ENCODE measurements around the gene ZMYM2. TPM values are rescaled to one million over a fixed set of nuclear protein-coding genes. Genes with fewer than 3 reads are reported as not detected.

ZMYM2 gene
- total and polyA plus RNA-seq, 10 of the 15 experiments (the other 5 are each of a cell fraction or from before 2014, with no cell fraction given) = 9.5 to 60.4 (median 34.6) TPM

DNA sequence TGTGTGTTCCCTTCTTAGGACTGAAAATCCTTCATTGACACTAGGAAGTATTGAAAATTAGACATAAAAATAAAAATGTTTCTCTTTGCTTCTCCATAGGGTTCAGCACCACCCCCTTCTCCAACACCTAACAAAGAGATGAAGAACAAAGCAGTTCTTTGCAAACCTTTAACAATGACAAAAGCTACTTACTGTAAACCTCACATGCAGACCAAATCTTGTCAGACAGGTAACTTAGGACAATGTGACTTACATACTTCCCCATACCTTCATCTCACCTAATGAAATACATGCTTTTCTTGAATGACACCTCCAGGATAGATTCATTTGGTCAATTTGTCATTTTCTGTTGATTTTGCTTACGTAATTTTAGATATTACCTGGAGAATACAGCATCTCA is 99.9 kb downstream of the ZMYM2 start:
- BruUV-seq (replicated peaks) = no TSS peak
- no peaks in the 10 kb centered on the region for H3K27me3 ChIP-seq (replicated peaks in 1 of 2; ENCODE audit: control insufficient read depth in 2 of 2, insufficient read depth in 2 of 2, low read length in 1 of 2)
- ChIA-PET SMC1A (ENCODE audit: uncharacterized antibody, unreplicated experiment) (no interaction called here), RAD21 (ENCODE audit: unreplicated experiment) (no interaction called here), CTCF (interaction anchor here (1.1 kb wide), 1 partner anchor 13 kb away, joined by 3 read pairs; no protein-coding TSS in a partner anchor), POLR2A (no interaction called here)
- ATAC-seq (no peak), FAIRE-seq (no peak), DNase-seq (ENCODE audit: low read depth, low spot score) (no peak)
- no peaks in the 10 kb centered on the region for H3K4me1 ChIP-seq (ENCODE audit: control insufficient read depth, insufficient read depth, low read length)
- no peak for TF ChIP-seq CREM (IDR thresholded peaks at IDR 0.05; ENCODE audit: low read depth)
- TF ChIP-seq SRF (IDR thresholded peaks at IDR 0.05; ENCODE audit: low read depth in 2 of 2, low read length in 2 of 2) = no peak
- TF ChIP-seq SP1 (IDR thresholded peaks at IDR 0.05; ENCODE audit: low read depth, low read length) = no peak
- no peak for TF ChIP-seq HDAC2 (IDR thresholded peaks at IDR 0.05)
- TF ChIP-seq, protein P1, sequence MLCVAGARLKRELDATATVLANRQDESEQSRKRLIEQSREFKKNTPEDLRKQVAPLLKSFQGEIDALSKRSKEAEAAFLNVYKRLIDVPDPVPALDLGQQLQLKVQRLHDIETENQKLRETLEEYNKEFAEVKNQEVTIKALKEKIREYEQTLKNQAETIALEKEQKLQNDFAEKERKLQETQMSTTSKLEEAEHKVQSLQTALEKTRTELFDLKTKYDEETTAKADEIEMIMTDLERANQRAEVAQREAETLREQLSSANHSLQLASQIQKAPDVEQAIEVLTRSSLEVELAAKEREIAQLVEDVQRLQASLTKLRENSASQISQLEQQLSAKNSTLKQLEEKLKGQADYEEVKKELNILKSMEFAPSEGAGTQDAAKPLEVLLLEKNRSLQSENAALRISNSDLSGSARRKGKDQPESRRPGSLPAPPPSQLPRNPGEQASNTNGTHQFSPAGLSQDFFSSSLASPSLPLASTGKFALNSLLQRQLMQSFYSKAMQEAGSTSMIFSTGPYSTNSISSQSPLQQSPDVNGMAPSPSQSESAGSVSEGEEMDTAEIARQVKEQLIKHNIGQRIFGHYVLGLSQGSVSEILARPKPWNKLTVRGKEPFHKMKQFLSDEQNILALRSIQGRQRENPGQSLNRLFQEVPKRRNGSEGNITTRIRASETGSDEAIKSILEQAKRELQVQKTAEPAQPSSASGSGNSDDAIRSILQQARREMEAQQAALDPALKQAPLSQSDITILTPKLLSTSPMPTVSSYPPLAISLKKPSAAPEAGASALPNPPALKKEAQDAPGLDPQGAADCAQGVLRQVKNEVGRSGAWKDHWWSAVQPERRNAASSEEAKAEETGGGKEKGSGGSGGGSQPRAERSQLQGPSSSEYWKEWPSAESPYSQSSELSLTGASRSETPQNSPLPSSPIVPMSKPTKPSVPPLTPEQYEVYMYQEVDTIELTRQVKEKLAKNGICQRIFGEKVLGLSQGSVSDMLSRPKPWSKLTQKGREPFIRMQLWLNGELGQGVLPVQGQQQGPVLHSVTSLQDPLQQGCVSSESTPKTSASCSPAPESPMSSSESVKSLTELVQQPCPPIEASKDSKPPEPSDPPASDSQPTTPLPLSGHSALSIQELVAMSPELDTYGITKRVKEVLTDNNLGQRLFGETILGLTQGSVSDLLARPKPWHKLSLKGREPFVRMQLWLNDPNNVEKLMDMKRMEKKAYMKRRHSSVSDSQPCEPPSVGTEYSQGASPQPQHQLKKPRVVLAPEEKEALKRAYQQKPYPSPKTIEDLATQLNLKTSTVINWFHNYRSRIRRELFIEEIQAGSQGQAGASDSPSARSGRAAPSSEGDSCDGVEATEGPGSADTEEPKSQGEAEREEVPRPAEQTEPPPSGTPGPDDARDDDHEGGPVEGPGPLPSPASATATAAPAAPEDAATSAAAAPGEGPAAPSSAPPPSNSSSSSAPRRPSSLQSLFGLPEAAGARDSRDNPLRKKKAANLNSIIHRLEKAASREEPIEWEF (IDR thresholded peaks at IDR 0.05; ENCODE audit: insufficient replicate concordance, low read depth, low read length) = no peak
- TF ChIP-seq MTA2 (IDR thresholded peaks at IDR 0.05; ENCODE audit: low read depth) = no peak
- no peaks in the 10 kb centered on the region for H4K20me1 ChIP-seq (ENCODE audit: control insufficient read depth, insufficient read depth)
- H2AFZ ChIP-seq (ENCODE audit: control insufficient read depth, low read depth, low read length) = no peak overlapping the region
- no peak overlapping the region for H3K9ac ChIP-seq (ENCODE audit: control insufficient read depth, insufficient read depth, low read length)
- intact Hi-C loops (cut with micrococcal nuclease; ENCODE audit: unreplicated experiment) (no loop called here), in situ Hi-C loops (cut with MboI) (no loop called here)
- H3K27ac ChIP-seq (ENCODE audit: control insufficient read depth, insufficient read depth) = no peak overlapping the region
- H3K36me3 ChIP-seq (ENCODE audit: control insufficient read depth in 2 of 2, insufficient read depth in 2 of 2, low read length in 1 of 2) = peaks cover 0 to 15% of the 10 kb centered on the region in 2 experiments; a peak in 3 of 4 replicates
- H3K4me2 ChIP-seq (ENCODE audit: control insufficient read depth, insufficient read depth) = no peak overlapping the region
- H3K4me3 ChIP-seq = no peak overlapping the region
- 96% methylated on average over 1 of the region's 1 CpG for WGBS (ENCODE audit: insufficient coverage, insufficient replicate concordance, low lambda C conversion rate, missing lambda C conversion rate)
- H3K9me3 ChIP-seq (replicated peaks; ENCODE audit: control insufficient read depth, insufficient read depth, low read length) = no peaks in the 10 kb centered on the region
- no peaks in the 10 kb centered on the region for H3K79me2 ChIP-seq (ENCODE audit: control insufficient read depth, insufficient read depth, low read length)
